ENCODE data around the gene TRIP6. TPM values are rescaled to one million over a fixed set of nuclear protein-coding genes. Genes with fewer than 3 reads are reported as not detected.

Gene TRIP6
- total RNA-seq, 1 experiment from 2014 or later: 140 TPM

- TF ChIP-seq EMX1 (CRISPR knock-in tag; IDR thresholded peaks at IDR 0.05) (no peak), ATF1 (CRISPR knock-in tag; IDR thresholded peaks at IDR 0.05) (no peak), CREB1 (CRISPR knock-in tag; IDR thresholded peaks at IDR 0.05) (0 out of 2 replicates have a peak, but pooled peaks have one; percentile 77), JUN (CRISPR knock-in tag; IDR thresholded peaks at IDR 0.05) (no peak), KAT7 (CRISPR knock-in tag; IDR thresholded peaks at IDR 0.05; ENCODE audit: borderline replicate concordance) (peak; percentile 35; the same call in 1 of the 2 replicates), PREB (CRISPR knock-in tag; IDR thresholded peaks at IDR 0.05; ENCODE audit: borderline replicate concordance) (no peak), MAX (CRISPR knock-in tag; IDR thresholded peaks at IDR 0.05) (peak; percentile 68; the same call in 1 of the 2 replicates), ZNF512 (CRISPR knock-in tag; IDR thresholded peaks at IDR 0.05; ENCODE audit: borderline replicate concordance) (no peak), NFATC4 (CRISPR knock-in tag; IDR thresholded peaks at IDR 0.05) (no peak), NFYB (CRISPR knock-in tag; conservative IDR thresholded peaks at IDR 0.05; ENCODE audit: low read depth) (no peak), IRF1 (CRISPR knock-in tag; IDR thresholded peaks at IDR 0.05) (no peak), ERG (CRISPR knock-in tag; IDR thresholded peaks at IDR 0.05) (no peak), ATF2 (CRISPR knock-in tag; IDR thresholded peaks at IDR 0.05; ENCODE audit: borderline replicate concordance, low read depth) (no peak), ZSCAN18 (CRISPR knock-in tag; IDR thresholded peaks at IDR 0.05) (no peak), E2F4 (CRISPR knock-in tag; IDR thresholded peaks at IDR 0.05; ENCODE audit: borderline replicate concordance, low read depth) (0 out of 2 replicates have a peak, but pooled peaks have one; percentile 29), HMGA2 (CRISPR knock-in tag; IDR thresholded peaks at IDR 0.05) (no peak; the same call in 1 of the 2 replicates), OVOL2 (CRISPR knock-in tag; IDR thresholded peaks at IDR 0.05; ENCODE audit: borderline replicate concordance) (no peak), ZBTB43 (CRISPR knock-in tag; IDR thresholded peaks at IDR 0.05) (0 out of 2 replicates have a peak, but pooled peaks have one; percentile 47), ATF6 (CRISPR knock-in tag; IDR thresholded peaks at IDR 0.05) (no peak), FOXJ3 (CRISPR knock-in tag; IDR thresholded peaks at IDR 0.05; ENCODE audit: borderline replicate concordance) (no peak), MYBL2 (CRISPR knock-in tag; IDR thresholded peaks at IDR 0.05) (peak; percentile 99), JAZF1 (CRISPR knock-in tag; IDR thresholded peaks at IDR 0.05) (no peak), ZBTB21 (CRISPR knock-in tag; IDR thresholded peaks at IDR 0.05; ENCODE audit: borderline replicate concordance) (peak; percentile 64; the same call in 1 of the 2 replicates), SOX15 (CRISPR knock-in tag; IDR thresholded peaks at IDR 0.05) (no peak), FOXK1 (CRISPR knock-in tag; IDR thresholded peaks at IDR 0.05) (peak; percentile 88), CREM (CRISPR knock-in tag; IDR thresholded peaks at IDR 0.05) (peak; percentile 38; the same call in 1 of the 2 replicates)
Observed at GRCh38 chr7:100874577-100875355, 7.6 kb downstream of the TRIP6 start, which contains the start of gene SRRT (continued).
